GM23248 (cell line): ENCODE results near the gene DLGAP3. TPM values are rescaled to one million over a fixed set of nuclear protein-coding genes. Genes with fewer than 3 reads are reported as not detected.

Source experiments
- DNase-seq: peaks from one replicate; pipeline ENCODE4 v3.0.0-alpha.2; 2015
- H2AFZ ChIP-seq: fragments of 200-600 bp; sonication (generic); 2 replicates; pipeline ENCODE4 v1.6.1; 2016; ENCODE audit warnings: antibody characterized with exemption
- H3F3A ChIP-seq: fragments of 200-600 bp; sonication (generic); 2 replicates; pipeline ENCODE4 v1.6.1; 2016; ENCODE audit warnings: mild to moderate bottlenecking, antibody characterized with exemption, mixed run types; ENCODE audit not compliant: insufficient read depth
- H3K27ac ChIP-seq: fragments of 200-600 bp; sonication (generic); 2 replicates; pipeline ENCODE4 v1.5.1; 2016; ENCODE audit warnings: mild to moderate bottlenecking
- H3K27me3 ChIP-seq: fragments of 200-600 bp; sonication (generic); replicated peaks from 2 replicates; pipeline ENCODE4 v1.6.1; 2016; ENCODE audit warnings: mild to moderate bottlenecking; ENCODE audit not compliant: insufficient read depth
- H3K36me3 ChIP-seq: fragments of 200-600 bp; sonication (generic); 2 replicates; pipeline ENCODE4 v1.6.1; 2016; ENCODE audit warnings: low read depth, mild to moderate bottlenecking
- H3K4me1 ChIP-seq: fragments of 200-600 bp; sonication (generic); 2 replicates; pipeline ENCODE4 v1.6.1; 2016; ENCODE audit warnings: mild to moderate bottlenecking; ENCODE audit not compliant: insufficient read depth
- H3K4me2 ChIP-seq: fragments of 200-600 bp; sonication (generic); one replicate; pipeline ENCODE4 v1.6.1; 2016; ENCODE audit warnings: mild to moderate bottlenecking; ENCODE audit not compliant: unreplicated experiment
- H3K4me3 ChIP-seq: fragments of 200-600 bp; sonication (generic); 2 replicates; pipeline ENCODE4 v1.5.1; 2016; ENCODE audit warnings: mild to moderate bottlenecking
- H3K79me2 ChIP-seq: fragments of 200-600 bp; sonication (generic); 2 replicates; pipeline ENCODE4 v1.6.1; 2016; ENCODE audit warnings: mild to moderate bottlenecking; ENCODE audit not compliant: insufficient read depth
- H3K9ac ChIP-seq: fragments of 200-600 bp; sonication (generic); 2 replicates; pipeline ENCODE4 v1.6.1; 2016; ENCODE audit warnings: mild to moderate bottlenecking
- H3K9me2 ChIP-seq: fragments of 200-600 bp; sonication (generic); 2 replicates; pipeline ENCODE4 v1.6.1; 2016; ENCODE audit warnings: mixed run types, mild to moderate bottlenecking, moderate library complexity; ENCODE audit not compliant: insufficient read depth
- H3K9me3 ChIP-seq: fragments of 200-600 bp; sonication (generic); one replicate; pipeline ENCODE4 v1.6.1; 2017; ENCODE audit warnings: low read depth
- H4K20me1 ChIP-seq: fragments of 200-600 bp; sonication (generic); 2 replicates; pipeline ENCODE4 v1.6.0; 2016; ENCODE audit not compliant: insufficient read depth
- EZH2 ChIP-seq: fragments of 200-600 bp; sonication (generic); IDR thresholded peaks from 2 replicates; pipeline ENCODE4 v1.6.1; 2018; ENCODE audit warnings: antibody characterized with exemption, mild to moderate bottlenecking; ENCODE audit not compliant: insufficient read depth, poor library complexity, severe bottlenecking
- EZH2phosphoT487 ChIP-seq: fragments of 200-600 bp; sonication (generic); IDR thresholded peaks from 2 replicates; pipeline ENCODE4 v1.6.1; 2018; ENCODE audit warnings: antibody characterized with exemption, moderate library complexity, mild to moderate bottlenecking, low read depth; ENCODE audit not compliant: insufficient read depth
- WGBS, 2 experiments: methylation state at CpG; one replicate each; pipeline ENCODE4 v1.1.6; 2015 to 2017; ENCODE audit warnings: low lambda C conversion rate in 2 of 2, low coverage in 1 of 2; ENCODE audit errors: missing lambda C conversion rate in 2 of 2; 5-methylcytosine and 5-hydroxymethylcytosine counted together
- in situ Hi-C: fragments of 300-500 bp; cut with MboI; formaldehyde crosslinking; loops from 2 replicates; pipeline ENCODE4 v1.15.0; 2020
- polyA plus RNA-seq: library from polyadenylated mRNA; unstranded; fragments of >200 nt; fragmentation: Nextera tagmentation; extraction: Ambion mirVana; gene quantifications from 2 replicates; pipeline ENCODE4 v1.2.1, GENCODE V29; 2016
- total RNA-seq: library from RNA; depleted of rRNA; stranded (reverse); fragments of >200 nt; shearing (Covaris generic); gene quantifications from 2 replicates; pipeline ENCODE4 v1.2.3, GENCODE V29; 2014

The DLGAP3 gene
- total and polyA plus RNA-seq, 2 experiments from 2014 or later = 0.11 TPM; not detected in 1

GRCh38 chr1:34828611-34829010, 100.8 kb downstream of the DLGAP3 start:
- Histone ChIP-seq H3K9me2 (no peaks in the 10 kb centered on the region), H3K27ac (no peak overlapping the region), H3K4me1 (no peaks in the 10 kb centered on the region), H2AFZ (no peak overlapping the region), H3F3A (no peaks in the 10 kb centered on the region), H4K20me1 (no peaks in the 10 kb centered on the region), H3K4me3 (no peak overlapping the region), H3K9ac (no peak overlapping the region), H3K27me3 (no peaks in the 10 kb centered on the region), H3K36me3 (no peaks in the 10 kb centered on the region), H3K4me2 (no peak overlapping the region), H3K79me2 (no peaks in the 10 kb centered on the region), H3K9me3 (no peaks in the 10 kb centered on the region)
- no peak for DNase-seq
- WGBS, 2 experiments = 50 to 69% methylated on average over 2 of the region's 2 CpGs
- in situ Hi-C loops = no loop called here
- no peak for TF ChIP-seq EZH2phosphoT487
- TF ChIP-seq EZH2 = no peak

DNA sequence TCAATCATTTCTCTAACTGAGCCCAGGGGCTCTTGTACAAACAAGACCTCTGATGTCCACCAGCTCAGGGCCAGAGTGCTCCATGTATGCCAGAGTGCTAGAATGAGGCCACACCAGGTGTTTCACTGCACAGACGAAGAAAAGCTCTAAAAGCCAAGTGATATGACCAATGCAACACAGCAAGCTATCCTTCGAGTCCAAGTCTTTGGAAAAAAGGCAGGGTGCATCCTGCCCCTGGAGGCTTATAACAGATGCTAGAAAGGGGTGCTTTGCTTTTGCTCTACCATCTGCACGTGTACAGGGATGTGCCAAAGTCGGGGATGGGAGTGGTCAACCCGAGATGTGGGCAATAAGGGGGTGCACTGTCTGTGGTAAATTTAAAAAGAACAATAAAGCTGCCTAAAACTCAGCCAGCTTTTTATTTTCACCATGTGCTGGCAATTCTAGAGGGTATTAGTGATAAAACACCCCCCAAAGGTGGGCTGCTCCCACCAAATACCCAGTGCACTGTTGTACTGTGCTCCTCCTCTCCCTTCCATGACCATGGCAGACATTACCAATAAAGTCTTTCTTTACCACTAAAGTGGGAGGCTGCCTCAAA, 102.0 kb downstream of the DLGAP3 start:
- H3K4me2 ChIP-seq = no peak overlapping the region
- H3K27me3 ChIP-seq = no peaks in the 10 kb centered on the region
- no peak overlapping the region for H3K9ac ChIP-seq
- no peak overlapping the region for H3K27ac ChIP-seq
- TF ChIP-seq EZH2 = no peak
- TF ChIP-seq EZH2phosphoT487 = no peak
- H3K36me3 ChIP-seq = no peaks in the 10 kb centered on the region
- in situ Hi-C loops = no loop called here
- no peaks in the 10 kb centered on the region for H4K20me1 ChIP-seq
- H2AFZ ChIP-seq = no peak overlapping the region
- no peak for DNase-seq
- H3F3A ChIP-seq = no peaks in the 10 kb centered on the region
- H3K4me1 ChIP-seq = no peaks in the 10 kb centered on the region
- no peaks in the 10 kb centered on the region for H3K9me3 ChIP-seq
- no peaks in the 10 kb centered on the region for H3K79me2 ChIP-seq
- no peaks in the 10 kb centered on the region for H3K9me2 ChIP-seq
- 75 to 80% methylated on average over 5 of the region's 5 CpGs for WGBS, 2 experiments
- H3K4me3 ChIP-seq = no peak overlapping the region

DNA sequence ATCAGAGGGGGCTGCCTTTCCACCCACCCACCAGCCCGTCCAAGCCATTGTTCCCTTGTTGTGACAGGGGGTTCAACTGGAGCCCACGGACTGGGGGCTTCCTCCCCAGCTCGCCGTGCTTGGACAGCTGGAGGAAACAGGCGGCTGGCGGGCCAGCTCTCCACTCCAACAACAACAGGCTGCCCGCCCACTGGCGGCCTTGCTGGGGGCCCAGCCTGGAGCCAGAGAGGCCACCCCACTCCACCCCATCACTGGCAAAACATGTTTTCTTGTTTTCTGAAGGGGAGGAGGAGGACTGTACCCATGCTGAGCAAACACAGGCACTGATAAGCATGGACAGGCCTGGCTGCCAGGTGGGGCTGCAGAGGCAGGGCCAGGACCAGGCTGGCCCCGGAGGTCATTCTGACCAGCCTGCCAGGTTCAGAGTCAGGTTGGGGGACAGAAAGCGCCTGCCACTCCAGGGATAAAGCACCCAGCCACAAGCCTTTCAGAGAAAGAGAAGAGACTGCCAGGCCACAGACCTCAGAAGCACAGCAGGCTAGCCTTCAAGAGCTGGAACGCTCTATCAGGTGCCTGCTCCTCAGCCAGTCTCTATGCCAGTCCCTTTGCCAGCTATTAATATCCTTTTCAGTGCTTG, 103.9 kb downstream of the DLGAP3 start:
- Histone ChIP-seq H3K27ac (no peak overlapping the region), H3K4me1 (no peaks in the 10 kb centered on the region), H4K20me1 (no peaks in the 10 kb centered on the region), H3F3A (no peaks in the 10 kb centered on the region), H3K9me3 (no peaks in the 10 kb centered on the region), H2AFZ (no peak overlapping the region), H3K36me3 (no peaks in the 10 kb centered on the region), H3K9me2 (no peaks in the 10 kb centered on the region), H3K4me2 (no peak overlapping the region), H3K9ac (no peak overlapping the region), H3K4me3 (no peak overlapping the region), H3K27me3 (no peaks in the 10 kb centered on the region), H3K79me2 (no peaks in the 10 kb centered on the region)
- 66 to 71% methylated on average over 11 of the region's 11 CpGs for WGBS, 2 experiments
- no peak for DNase-seq
- TF ChIP-seq EZH2 (no peak), EZH2phosphoT487 (no peak)
- in situ Hi-C loops = no loop called here

GRCh38 chr1:34824817-34825454, 104.5 kb downstream of the DLGAP3 start:
- in situ Hi-C loops = no loop called here
- Histone ChIP-seq H3K4me3 (no peak overlapping the region), H3K36me3 (no peaks in the 10 kb centered on the region), H4K20me1 (no peaks in the 10 kb centered on the region), H3K4me2 (no peak overlapping the region), H3K9me3 (no peaks in the 10 kb centered on the region), H3K4me1 (no peaks in the 10 kb centered on the region), H3F3A (no peaks in the 10 kb centered on the region), H3K27me3 (no peaks in the 10 kb centered on the region), H3K9me2 (no peaks in the 10 kb centered on the region), H3K79me2 (no peaks in the 10 kb centered on the region), H2AFZ (no peak overlapping the region), H3K9ac (no peak overlapping the region), H3K27ac (no peak overlapping the region)
- WGBS, 2 experiments = 97 to 98% methylated on average over 3 of the region's 3 CpGs
- no peak for TF ChIP-seq EZH2
- no peak for TF ChIP-seq EZH2phosphoT487
- no peak for DNase-seq
